KMS-11 (cell line): ENCODE data around the gene NPFFR2.

Experiments
- H2AFZ ChIP-seq: fragments of 200-600 bp; sonication (generic); 2 replicates; pipeline ENCODE4 v1.6.1; 2016; ENCODE audit warnings: antibody characterized with exemption, mixed run types, low read depth
- H3K27ac ChIP-seq: fragments of 200-600 bp; sonication (generic); 2 replicates; pipeline ENCODE4 v1.6.1; 2016; ENCODE audit warnings: mild to moderate bottlenecking, mixed run types
- H3K27me3 ChIP-seq: fragments of 200-600 bp; sonication (generic); 2 replicates; pipeline ENCODE4 v1.6.1; 2017; ENCODE audit warnings: mild to moderate bottlenecking, low read depth, mixed run types, moderate library complexity; ENCODE audit not compliant: insufficient read depth
- H3K36me3 ChIP-seq: fragments of 200-600 bp; sonication (generic); 2 replicates; pipeline ENCODE4 v1.6.1; 2017; ENCODE audit warnings: mild to moderate bottlenecking, mixed run types; ENCODE audit not compliant: insufficient read depth
- H3K4me1 ChIP-seq: fragments of 200-600 bp; sonication (generic); 2 replicates; pipeline ENCODE4 v1.6.1; 2016; ENCODE audit warnings: mild to moderate bottlenecking, low read depth, mixed run types; ENCODE audit not compliant: poor library complexity, severe bottlenecking
- H3K4me2 ChIP-seq: fragments of 200-600 bp; sonication (generic); 2 replicates; pipeline ENCODE4 v1.7.0; 2016; ENCODE audit warnings: mild to moderate bottlenecking, mixed run types
- H3K4me3 ChIP-seq: fragments of 200-600 bp; sonication (generic); IDR thresholded peaks from 2 replicates; pipeline ENCODE4 v1.6.1; 2017; ENCODE audit warnings: low read depth, low read length, mixed read lengths; ENCODE audit not compliant: insufficient read depth
- H3K79me2 ChIP-seq: fragments of 200-600 bp; sonication (generic); 2 replicates; pipeline ENCODE4 v1.6.1; 2016; ENCODE audit warnings: low read depth, mixed run types; ENCODE audit not compliant: insufficient read depth
- H3K9ac ChIP-seq: fragments of 200-600 bp; sonication (generic); 2 replicates; pipeline ENCODE4 v1.6.1; 2016; ENCODE audit warnings: mild to moderate bottlenecking, mixed run types
- H4K20me1 ChIP-seq: fragments of 200-600 bp; sonication (generic); 2 replicates; pipeline ENCODE4 v1.6.1; 2016; ENCODE audit warnings: mild to moderate bottlenecking, mixed run types; ENCODE audit not compliant: insufficient read depth
- CTCF ChIP-seq: fragments of 200-600 bp; sonication (generic); conservative IDR thresholded peaks from 2 replicates; pipeline ENCODE4 v1.6.1; 2017; ENCODE audit warnings: low read depth, mild to moderate bottlenecking, antibody characterized with exemption, low read length, moderate library complexity, mixed read lengths

Gene NPFFR2

GRCh38 chr4:72194046-72194445, 162.2 kb downstream of the NPFFR2 start:
- Histone ChIP-seq H3K4me1 (no peaks in the 10 kb centered on the region), H2AFZ (no peak overlapping the region), H3K36me3 (no peaks in the 10 kb centered on the region), H3K27me3 (no peaks in the 10 kb centered on the region), H3K4me2 (no peak overlapping the region), H3K27ac (no peak overlapping the region), H3K79me2 (no peaks in the 10 kb centered on the region), H3K9ac (no peak overlapping the region), H4K20me1 (no peaks in the 10 kb centered on the region), H3K4me3 (no peak overlapping the region)
- TF ChIP-seq CTCF: no peak

DNA sequence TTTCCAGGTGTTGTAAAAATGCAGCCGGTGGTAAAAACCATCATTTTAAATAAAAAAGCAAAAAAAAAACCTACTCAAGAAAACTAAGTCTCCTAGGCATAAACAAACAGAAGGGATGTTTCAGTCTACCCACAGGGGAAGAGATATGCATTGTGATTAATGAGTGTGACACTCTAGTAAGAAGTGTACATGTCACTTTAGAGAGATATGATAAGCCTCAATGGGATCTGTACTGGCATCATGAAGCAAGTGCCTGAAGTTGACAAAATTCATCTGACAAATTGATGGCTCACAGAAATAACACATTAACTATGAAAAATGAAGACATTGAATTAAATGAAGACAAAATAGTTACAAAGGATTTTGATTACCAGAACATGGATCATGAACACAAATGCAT, 162.7 kb downstream of the NPFFR2 start:
- no peaks in the 10 kb centered on the region for H3K27me3 ChIP-seq
- TF ChIP-seq CTCF: no peak
- H3K4me1 ChIP-seq: no peaks in the 10 kb centered on the region
- no peak overlapping the region for H3K27ac ChIP-seq
- H2AFZ ChIP-seq: no peak overlapping the region
- no peak overlapping the region for H3K4me3 ChIP-seq
- no peaks in the 10 kb centered on the region for H4K20me1 ChIP-seq
- no peaks in the 10 kb centered on the region for H3K36me3 ChIP-seq
- no peak overlapping the region for H3K4me2 ChIP-seq
- H3K9ac ChIP-seq: no peak overlapping the region
- no peaks in the 10 kb centered on the region for H3K79me2 ChIP-seq
